H1 (cell line): ENCODE data around the gene SH3RF3. TPM values are rescaled to one million over a fixed set of nuclear protein-coding genes. Genes with fewer than 3 reads are reported as not detected.

Experiments
- CTCF ChIA-PET: fragments of 300-600 bp; sonication (Branson Sonifier 250); formaldehyde crosslinking; loops from one replicate; lab custom pipeline; 2021; ENCODE audit not compliant: partially characterized antibody; lab: Charles Lee
- POLR2A ChIA-PET: fragments of 300-600 bp; sonication (Branson Sonifier 250); formaldehyde crosslinking; loops from one replicate; lab custom pipeline; 2021; ENCODE audit warnings: inconsistent platforms; ENCODE audit not compliant: partially characterized antibody; lab: Charles Lee
- DNase-seq, 2 experiments: peaks; one replicate each; pipeline versions ENCODE4 v3.0.0 to v3.0.0-alpha.2; 2010 to 2022; ENCODE audit warnings: low spot score in 2 of 2, low read depth in 1 of 2, mixed read lengths in 1 of 2
- FAIRE-seq: peaks from 2 replicates; lab custom pipeline; 2011; peaks lifted over from hg19 to GRCh38; lab: Jason Lieb, UNC
- H2AFZ ChIP-seq: 2 replicates; pipeline ENCODE4 v1.8.1; 2012; ENCODE audit warnings: low read length, inconsistent platforms
- H2AK5ac ChIP-seq: 2 replicates; pipeline ENCODE4 v1.6.1; 2013; ENCODE audit warnings: low read depth, low read length
- H2BK120ac ChIP-seq: replicated peaks from 2 replicates; pipeline ENCODE3; 2013; ENCODE audit warnings: low read depth, low read length, inconsistent platforms
- H2BK12ac ChIP-seq: 2 replicates; pipeline ENCODE4 v1.6.1; 2013; ENCODE audit warnings: low read depth, low read length
- H2BK15ac ChIP-seq: 2 replicates; pipeline ENCODE4 v1.6.1; 2013; ENCODE audit warnings: low read length
- H2BK20ac ChIP-seq: 2 replicates; pipeline ENCODE4 v1.6.1; 2013; ENCODE audit warnings: low read length
- H2BK5ac ChIP-seq: 2 replicates; pipeline ENCODE4 v1.6.1; 2013; ENCODE audit warnings: low read depth, low read length
- H3K14ac ChIP-seq: 2 replicates; pipeline ENCODE4 v1.6.1; 2013; ENCODE audit warnings: inconsistent platforms; ENCODE audit not compliant: insufficient read length
- H3K18ac ChIP-seq: 2 replicates; pipeline ENCODE4 v1.6.1; 2013; ENCODE audit warnings: low read length; ENCODE audit errors: extremely low read depth
- H3K23ac ChIP-seq: 2 replicates; pipeline ENCODE4 v1.6.1; 2013; ENCODE audit warnings: inconsistent platforms; ENCODE audit not compliant: insufficient read length
- H3K23me2 ChIP-seq: 2 replicates; pipeline ENCODE4 v1.6.1; 2013; ENCODE audit warnings: low read depth, low read length
- H3K27ac ChIP-seq: 2 replicates; pipeline ENCODE4 v1.6.1; 2011; ENCODE audit warnings: low read depth, low read length, inconsistent platforms
- H3K27me3 ChIP-seq, 4 experiments: replicated peaks in 1 of 4; 1 replicate in 1 of 4; 2 replicates in 3 of 4; pipeline versions ENCODE4 v1.6.1 to v1.8.1; 2011 to 2013; ENCODE audit warnings: low read length in 3 of 4, mild to moderate bottlenecking in 3 of 4, inconsistent platforms in 2 of 4, mixed read lengths in 2 of 4, moderate library complexity in 1 of 4; ENCODE audit not compliant: control insufficient read depth in 3 of 4, insufficient read depth in 3 of 4; ENCODE audit errors: extremely low read depth in 1 of 4
- H3K36me3 ChIP-seq, 4 experiments: 2 replicates each; pipeline versions ENCODE4 v1.6.1 to v1.8.1; 2011 to 2013; ENCODE audit warnings: mild to moderate bottlenecking in 4 of 4, low read length in 3 of 4, moderate library complexity in 2 of 4, control low read depth in 1 of 4, inconsistent platforms in 1 of 4; ENCODE audit not compliant: insufficient read depth in 4 of 4, control insufficient read depth in 2 of 4
- H3K4ac ChIP-seq: replicated peaks from 2 replicates; pipeline ENCODE3; 2013; ENCODE audit warnings: low read length, low read depth, mixed read lengths, inconsistent platforms; ENCODE audit not compliant: insufficient read length
- H3K4me1 ChIP-seq, 4 experiments: replicated peaks in 1 of 4; 1 replicate in 1 of 4; 2 replicates in 3 of 4; pipeline versions ENCODE4 v1.6.1 to v1.8.1; 2011 to 2013; ENCODE audit warnings: low read length in 3 of 4, inconsistent platforms in 2 of 4, mixed read lengths in 1 of 4; ENCODE audit not compliant: insufficient read depth in 4 of 4, control insufficient read depth in 3 of 4
- H3K4me2 ChIP-seq, 2 experiments: 2 replicates each; pipeline versions ENCODE4 v1.6.1 to v1.8.1; 2011 to 2013; ENCODE audit warnings: low read depth in 2 of 2, low read length in 2 of 2, control low read depth in 1 of 2, inconsistent platforms in 1 of 2, mild to moderate bottlenecking in 1 of 2; ENCODE audit not compliant: insufficient read depth in 1 of 2
- H3K4me3 ChIP-seq, 4 experiments: fragments of 200-600, 300-600 bp in 1 of 4; sonication (generic), shearing (Covaris generic), sonication (Bioruptor Twin) in 1 of 4; 2 replicates each; pipeline versions ENCODE4 v1.5.1 to v1.8.1; 2011 to 2016; ENCODE audit warnings: low read length in 4 of 4, low read depth in 3 of 4, control low read depth in 2 of 4, inconsistent platforms in 2 of 4, mild to moderate bottlenecking in 2 of 4, mixed read lengths in 1 of 4, moderate library complexity in 1 of 4; ENCODE audit not compliant: insufficient read depth in 2 of 4; ENCODE audit errors: extremely low read depth in 1 of 4
- H3K56ac ChIP-seq: replicated peaks from 2 replicates; pipeline ENCODE3; 2013; ENCODE audit warnings: low read depth, mild to moderate bottlenecking, mixed read lengths, low read length, inconsistent platforms; ENCODE audit not compliant: insufficient read length
- H3K79me1 ChIP-seq: 2 replicates; pipeline ENCODE4 v1.6.1; 2013; ENCODE audit warnings: low read depth, low read length, control low read depth
- H3K79me2 ChIP-seq, 2 experiments: 2 replicates each; pipeline versions ENCODE4 v1.6.1 to v1.8.1; 2012 to 2013; ENCODE audit warnings: low read length in 2 of 2, mild to moderate bottlenecking in 2 of 2, inconsistent platforms in 1 of 2; ENCODE audit not compliant: insufficient read depth in 2 of 2, control insufficient read depth in 1 of 2
- H3K9ac ChIP-seq, 4 experiments: replicated peaks in 1 of 4; 1 replicate in 1 of 4; 2 replicates in 3 of 4; pipeline versions ENCODE4 v1.6.1 to v1.8.1; 2011 to 2013; ENCODE audit warnings: low read depth in 3 of 4, low read length in 3 of 4, control low read depth in 2 of 4, mild to moderate bottlenecking in 2 of 4, moderate library complexity in 2 of 4, inconsistent platforms in 1 of 4; ENCODE audit errors: extremely low read depth in 1 of 4
- H3K9me3 ChIP-seq, 2 experiments: 2 replicates each; pipeline versions ENCODE4 v1.6.1 to v1.8.1; 2012 to 2013; ENCODE audit warnings: mild to moderate bottlenecking in 2 of 2, moderate library complexity in 2 of 2, control low read depth in 1 of 2, inconsistent platforms in 1 of 2, low read depth in 1 of 2, low read length in 1 of 2, mixed read lengths in 1 of 2; ENCODE audit not compliant: insufficient read depth in 2 of 2
- H4K20me1 ChIP-seq, 2 experiments: replicated peaks in 1 of 2; 2 replicates each; pipeline versions ENCODE3 to v1.8.1; 2011 to 2013; ENCODE audit warnings: inconsistent platforms in 2 of 2, low read length in 2 of 2, mild to moderate bottlenecking in 1 of 2; ENCODE audit not compliant: insufficient read depth in 2 of 2, control insufficient read depth in 1 of 2
- H4K5ac ChIP-seq: 2 replicates; pipeline ENCODE4 v1.6.1; 2013; ENCODE audit warnings: low read length, low read depth, mixed read lengths, inconsistent platforms; ENCODE audit not compliant: insufficient read length
- H4K8ac ChIP-seq: 2 replicates; pipeline ENCODE4 v1.8.0; 2013; ENCODE audit warnings: mild to moderate bottlenecking, moderate library complexity, low read length, inconsistent platforms; ENCODE audit not compliant: insufficient read depth; ENCODE audit errors: extremely low read depth
- H4K91ac ChIP-seq: replicated peaks from 2 replicates; pipeline ENCODE3; 2013; ENCODE audit warnings: low read length, mixed read lengths, inconsistent platforms; ENCODE audit not compliant: insufficient read length
- BCL11A ChIP-seq, 2 experiments: IDR thresholded peaks; one replicate each; pipeline ENCODE4 v1.6.1; 2011; ENCODE audit warnings: low read depth in 2 of 2, low read length in 2 of 2, mild to moderate bottlenecking in 2 of 2
- CHD2 ChIP-seq: IDR thresholded peaks from 2 replicates; pipeline ENCODE4 v1.6.1; 2012; ENCODE audit warnings: low read length, improper control_type of control experiment
- EGR1 ChIP-seq: IDR thresholded peaks from 2 replicates; pipeline ENCODE4 v1.6.1; 2011; ENCODE audit warnings: low read depth, low read length, borderline replicate concordance
- EZH2 ChIP-seq: fragments of 200-600 bp; sonication (generic); IDR thresholded peaks from 2 replicates; pipeline ENCODE4 v1.7.1; 2012; ENCODE audit warnings: low read depth, mild to moderate bottlenecking, moderate library complexity, low read length, inconsistent platforms; ENCODE audit not compliant: severe bottlenecking
- JUND ChIP-seq: IDR thresholded peaks from 2 replicates; pipeline ENCODE4 v1.6.1; 2011; ENCODE audit warnings: mild to moderate bottlenecking, improper control_type of control experiment, low read length
- NANOG ChIP-seq: IDR thresholded peaks from 2 replicates; pipeline ENCODE4 v1.6.1; 2011; ENCODE audit warnings: low read length, low read depth, mild to moderate bottlenecking, inconsistent platforms; ENCODE audit not compliant: insufficient read depth, poor library complexity, severe bottlenecking
- NRF1 ChIP-seq: IDR thresholded peaks from 2 replicates; pipeline ENCODE4 v1.6.1; 2011; ENCODE audit warnings: mild to moderate bottlenecking, low read depth, low read length, improper control_type of control experiment
- POLR2A ChIP-seq, 2 experiments: IDR thresholded peaks; 1 replicate in 1 of 2; 2 replicates in 1 of 2; pipeline ENCODE4 v1.6.1; 2011; ENCODE audit warnings: low read depth in 2 of 2, low read length in 2 of 2, mild to moderate bottlenecking in 2 of 2; ENCODE audit errors: control extremely low read depth in 1 of 2
- POU5F1 ChIP-seq: IDR thresholded peaks from 2 replicates; pipeline ENCODE4 v1.6.1; 2011; ENCODE audit warnings: low read depth, mild to moderate bottlenecking, low read length, moderate library complexity
- RFX5 ChIP-seq: IDR thresholded peaks from 2 replicates; pipeline ENCODE4 v1.6.1; 2011; ENCODE audit warnings: low read depth, low read length, improper control_type of control experiment, borderline replicate concordance
- RXRA ChIP-seq: IDR thresholded peaks from 2 replicates; pipeline ENCODE4 v1.6.1; 2011; ENCODE audit warnings: low read depth, mild to moderate bottlenecking, low read length, moderate library complexity; ENCODE audit not compliant: insufficient read depth
- SP2 ChIP-seq: IDR thresholded peaks from 2 replicates; pipeline ENCODE4 v1.6.1; 2012; ENCODE audit warnings: mild to moderate bottlenecking, low read length, inconsistent platforms
- SUZ12 ChIP-seq: fragments of 200-600 bp; sonication (generic); IDR thresholded peaks from 2 replicates; pipeline ENCODE4 v1.6.1; 2012; ENCODE audit warnings: mild to moderate bottlenecking, inconsistent platforms, low read length, moderate library complexity, mixed read lengths
- TEAD4 ChIP-seq: IDR thresholded peaks from 2 replicates; pipeline ENCODE4 v1.6.1; 2012; ENCODE audit warnings: low read depth, low read length, inconsistent platforms, mixed read lengths
- WGBS, 2 experiments: shearing (Covaris generic) in 1 of 2; methylation state at CpG; one replicate each; pipeline versions ENCODE4 v1.1.6 to v1.1.7; 2013 to 2015; ENCODE audit warnings: low lambda C conversion rate in 2 of 2, mixed read lengths in 2 of 2, inconsistent platforms in 1 of 2, low coverage in 1 of 2, missing lambda C conversion rate in 1 of 2; ENCODE audit not compliant: insufficient replicate concordance in 2 of 2, insufficient coverage in 1 of 2, insufficient read length in 1 of 2; ENCODE audit errors: extremely low coverage in 1 of 2, missing lambda C conversion rate in 1 of 2; 5-methylcytosine and 5-hydroxymethylcytosine counted together
- polyA plus RNA-seq, 7 experiments: library from polyadenylated mRNA; depleted of rRNA in 3 of 7; stranded (reverse) in 5 of 7; unstranded in 2 of 7; fragments of >200 nt in 5 of 7; fragments of 200-250 nt in 2 of 7; gene quantifications; 1 replicate in 5 of 7; 2 replicates in 1 of 7; 4 replicates in 1 of 7; pipeline versions ENCODE4 v1.2.1 to v1.2.3, GENCODE V29; 2011 to 2013; ENCODE audit warnings: missing spikeins in 2 of 7, mixed read lengths in 2 of 7
- total RNA-seq: library from RNA; stranded (reverse); fragmentation: NEBNext Ultra II Directional; extraction: Animal tissue kit (Norgen Biotek cat#: 25700); gene quantifications from 2 replicates; pipeline ENCODE4 v1.2.1, GENCODE V29; 2021
- TF ChIP-seq, protein P1 (sequence below): IDR thresholded peaks from 2 replicates; pipeline ENCODE4 v1.6.1; 2011; ENCODE audit warnings: low read length, improper control_type of control experiment

Gene SH3RF3
- total and polyA plus RNA-seq, 2 of the 8 experiments (the other 6 are each of a cell fraction or from before 2014, with no cell fraction given): 0.11 to 0.65 TPM

DNA sequence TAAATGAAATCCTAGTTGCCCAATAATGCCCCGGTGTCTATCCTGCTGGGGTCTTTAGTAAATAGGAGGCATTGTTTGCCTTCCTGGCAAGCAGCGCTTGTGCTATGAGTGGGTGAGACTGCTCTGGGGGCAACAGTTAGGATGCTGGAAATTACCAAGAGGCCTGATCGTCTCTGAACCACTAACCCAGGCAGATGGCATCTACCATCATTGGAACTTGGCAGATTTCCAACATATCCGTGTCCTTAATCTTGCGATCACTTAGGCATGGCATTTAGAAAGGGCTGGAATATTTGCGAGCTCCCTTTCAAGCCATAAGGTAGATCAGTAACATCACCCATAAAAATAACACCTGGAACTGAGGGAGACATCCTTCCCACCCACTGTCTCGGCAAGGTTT, 18.8 kb upstream of the SH3RF3 start:
- H2BK120ac ChIP-seq: no peak overlapping the region
- no peak overlapping the region for H2BK20ac ChIP-seq
- no peaks in the 10 kb centered on the region for H3K23me2 ChIP-seq
- H3K79me1 ChIP-seq: no peaks in the 10 kb centered on the region
- no peak overlapping the region for H3K9ac ChIP-seq
- no peaks in the 10 kb centered on the region for H3K9me3 ChIP-seq
- no peak for DNase-seq
- H2BK15ac ChIP-seq: no peak overlapping the region
- H4K8ac ChIP-seq: no peak overlapping the region
- 91% methylated on average over 7 of the region's 7 CpGs; no CpG with 5 or more reads in 1 of the 2 experiments for WGBS, 2 experiments
- H3K4me2 ChIP-seq: no peak overlapping the region
- no peak overlapping the region for H2AK5ac ChIP-seq
- H3K4me1 ChIP-seq: no peaks in the 10 kb centered on the region
- ChIA-PET CTCF (no interaction called here), POLR2A (no interaction called here)
- H4K91ac ChIP-seq: no peak overlapping the region
- no peaks in the 10 kb centered on the region for H3K36me3 ChIP-seq
- H3K56ac ChIP-seq: no peak overlapping the region
- H3K18ac ChIP-seq: no peak overlapping the region
- H3K4me3 ChIP-seq: no peak overlapping the region
- H3K4ac ChIP-seq: no peak overlapping the region
- H3K27me3 ChIP-seq: peaks cover 3 to 15% (median 8%) of the 10 kb centered on the region in 4 experiments; a peak in 6 of 7 replicates
- no peak overlapping the region for H3K14ac ChIP-seq
- no peak overlapping the region for H2BK12ac ChIP-seq
- H2BK5ac ChIP-seq: no peak overlapping the region
- H3K27ac ChIP-seq: no peak overlapping the region
- no peak overlapping the region for H2AFZ ChIP-seq
- no peaks in the 10 kb centered on the region for H3K79me2 ChIP-seq
- H4K20me1 ChIP-seq: no peaks in the 10 kb centered on the region
- H4K5ac ChIP-seq: no peak overlapping the region
- no peak overlapping the region for H3K23ac ChIP-seq
- no peak for FAIRE-seq
- TF ChIP-seq RXRA (no peak), POU5F1 (no peak), RFX5 (no peak), SUZ12 (no peak), TEAD4 (no peak), NRF1 (no peak), EZH2 (no peak), BCL11A (IDR thresholded peaks at IDR 0.05; ENCODE audit: low read depth in 2 of 2, low read length in 2 of 2) (no peak), JUND (no peak), EGR1 (no peak), NANOG (no peak), SP2 (no peak), POLR2A (IDR thresholded peaks at IDR 0.05; ENCODE audit: control extremely low read depth in 1 of 2, low read depth in 2 of 2, low read length in 2 of 2) (no peak), CHD2 (no peak)
- TF ChIP-seq, protein P1, sequence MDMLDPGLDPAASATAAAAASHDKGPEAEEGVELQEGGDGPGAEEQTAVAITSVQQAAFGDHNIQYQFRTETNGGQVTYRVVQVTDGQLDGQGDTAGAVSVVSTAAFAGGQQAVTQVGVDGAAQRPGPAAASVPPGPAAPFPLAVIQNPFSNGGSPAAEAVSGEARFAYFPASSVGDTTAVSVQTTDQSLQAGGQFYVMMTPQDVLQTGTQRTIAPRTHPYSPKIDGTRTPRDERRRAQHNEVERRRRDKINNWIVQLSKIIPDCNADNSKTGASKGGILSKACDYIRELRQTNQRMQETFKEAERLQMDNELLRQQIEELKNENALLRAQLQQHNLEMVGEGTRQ: no peak
